ENCODE results near the gene MAD1L1. TPM values are rescaled to one million over a fixed set of nuclear protein-coding genes. Genes with fewer than 3 reads are reported as not detected.

Gene MAD1L1
- total and polyA plus RNA-seq, 2 of the 4 experiments (the other 2 are of a cell fraction): 29.0 to 40.9 TPM

- Histone ChIP-seq H4K20me1 (ENCODE audit: insufficient read depth, low read length) (peaks cover 6% of the 10 kb centered on the region; the same call in 1 of the 2 replicates), H3K9ac (ENCODE audit: low read depth, low read length) (no peak overlapping the region), H3K9me3 (ENCODE audit: control insufficient read depth, insufficient read depth, low read length) (no peaks in the 10 kb centered on the region), H3K27ac (ENCODE audit: insufficient read depth, low read length) (no peak overlapping the region), H2AK5ac (ENCODE audit: low read depth, low read length) (no peak overlapping the region), H2BK20ac (ENCODE audit: low read depth, low read length) (no peak overlapping the region), H2BK15ac (ENCODE audit: low read depth, low read length) (no peak overlapping the region), H3K18ac (ENCODE audit: low read depth, low read length) (no peak overlapping the region), H3K23ac (ENCODE audit: low read depth, low read length) (no peak overlapping the region), H3K14ac (replicated peaks; ENCODE audit: low read depth, low read length) (no peak overlapping the region), H3K79me1 (ENCODE audit: low read depth in 1 of 2, low read length in 2 of 2) (peaks cover 0 to 17% of the 10 kb centered on the region in 2 experiments), H3K4me3 (ENCODE audit: insufficient read depth, low read depth, low read length) (no peak overlapping the region), H2BK5ac (ENCODE audit: low read depth, low read length, poor library complexity, severe bottlenecking) (no peak overlapping the region), H3K36me3 (ENCODE audit: control insufficient read depth, insufficient read depth, low read length) (peaks cover 30% of the 10 kb centered on the region), H2AK9ac (replicated peaks; ENCODE audit: low read depth, low read length, poor library complexity) (no peak overlapping the region), H2AFZ (replicated peaks; ENCODE audit: low read length, poor library complexity) (no peak overlapping the region), H2BK120ac (ENCODE audit: low read depth, low read length) (no peak overlapping the region), H3K27me3 (ENCODE audit: control insufficient read depth, insufficient read depth, low read length) (no peaks in the 10 kb centered on the region), H3K9me1 (ENCODE audit: insufficient read depth, low read length) (peaks cover 15% of the 10 kb centered on the region), H4K5ac (ENCODE audit: low read depth, low read length) (no peak overlapping the region), H4K91ac (ENCODE audit: insufficient read depth, low read depth, low read length) (no peak overlapping the region), H4K8ac (ENCODE audit: low read depth in 2 of 2, low read length in 2 of 2) (no peak overlapping the region), H3K4me1 (ENCODE audit: control insufficient read depth, insufficient read depth, low read length) (peaks cover 15% of the 10 kb centered on the region), H3K4ac (ENCODE audit: low read depth, low read length) (no peak overlapping the region), H3K4me2 (ENCODE audit: low read depth, low read length) (no peak overlapping the region), H3K56ac (ENCODE audit: extremely low read depth, insufficient read depth, low read length) (no peak overlapping the region)
- no TSS peak for BruUV-seq (replicated peaks)
- dilution Hi-C loops (cut with HindIII; ENCODE audit: low sequenced_read_pairs, unreplicated experiment) (no loop called here), in situ Hi-C loops (cut with MboI; ENCODE audit: low sequenced_read_pairs) (loop anchor here (10.0 kb wide), 1 partner anchor 634 kb away; the partner anchor contains the start of gene PSMG3), intact Hi-C loops (cut with micrococcal nuclease) (loop anchor here (1.0 to 10.0 kb wide), 3 partner anchors 104 to 629 kb away; no protein-coding TSS in a partner anchor)
- ChIA-PET POLR2A (ENCODE audit: unreplicated experiment) (no interaction called here), CTCF (no interaction called here)
- WGBS, 2 experiments (ENCODE audit: extremely low coverage in 2 of 2, insufficient read length in 1 of 2): 78% methylated on average over 15 of the region's 16 CpGs; no CpG with 5 or more reads in 1 of the 2 experiments
- no peak for DNase-seq
- ATAC-seq (ENCODE audit: low read depth): no peak
- TF ChIP-seq POLR2A (IDR thresholded peaks at IDR 0.05; ENCODE audit: low read depth, low read length) (no peak), FOS (IDR thresholded peaks at IDR 0.05; ENCODE audit: low read depth, low read length) (no peak), CHD1 (IDR thresholded peaks at IDR 0.05; ENCODE audit: low read depth, low read length) (no peak), CTCF (conservative IDR thresholded peaks at IDR 0.05; ENCODE audit: low read depth, low read length) (no peak), RCOR1 (IDR thresholded peaks at IDR 0.05; ENCODE audit: insufficient replicate concordance, low read length) (no peak), SMC3 (IDR thresholded peaks at IDR 0.05; ENCODE audit: low read depth, low read length) (no peak), MAZ (IDR thresholded peaks at IDR 0.05; ENCODE audit: borderline replicate concordance, low read depth, low read length) (no peak), RAD21 (IDR thresholded peaks at IDR 0.05; ENCODE audit: low read length) (no peak), NFE2L2 (IDR thresholded peaks at IDR 0.05; ENCODE audit: low read depth, low read length) (no peak), CEBPB (IDR thresholded peaks at IDR 0.05; ENCODE audit: low read depth, low read length) (no peak), MAFK (IDR thresholded peaks at IDR 0.05; ENCODE audit: low read depth, low read length) (no peak), RFX5 (IDR thresholded peaks at IDR 0.05; ENCODE audit: low read depth, low read length) (no peak), MXI1 (IDR thresholded peaks at IDR 0.05; ENCODE audit: borderline replicate concordance, low read depth, low read length) (no peak), BHLHE40 (IDR thresholded peaks at IDR 0.05; ENCODE audit: low read depth, low read length) (no peak)
- TF ChIP-seq, protein P1, sequence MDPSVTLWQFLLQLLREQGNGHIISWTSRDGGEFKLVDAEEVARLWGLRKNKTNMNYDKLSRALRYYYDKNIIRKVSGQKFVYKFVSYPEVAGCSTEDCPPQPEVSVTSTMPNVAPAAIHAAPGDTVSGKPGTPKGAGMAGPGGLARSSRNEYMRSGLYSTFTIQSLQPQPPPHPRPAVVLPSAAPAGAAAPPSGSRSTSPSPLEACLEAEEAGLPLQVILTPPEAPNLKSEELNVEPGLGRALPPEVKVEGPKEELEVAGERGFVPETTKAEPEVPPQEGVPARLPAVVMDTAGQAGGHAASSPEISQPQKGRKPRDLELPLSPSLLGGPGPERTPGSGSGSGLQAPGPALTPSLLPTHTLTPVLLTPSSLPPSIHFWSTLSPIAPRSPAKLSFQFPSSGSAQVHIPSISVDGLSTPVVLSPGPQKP (IDR thresholded peaks at IDR 0.05; ENCODE audit: borderline replicate concordance, low read depth, low read length): no peak
- TF ChIP-seq, protein P2, sequence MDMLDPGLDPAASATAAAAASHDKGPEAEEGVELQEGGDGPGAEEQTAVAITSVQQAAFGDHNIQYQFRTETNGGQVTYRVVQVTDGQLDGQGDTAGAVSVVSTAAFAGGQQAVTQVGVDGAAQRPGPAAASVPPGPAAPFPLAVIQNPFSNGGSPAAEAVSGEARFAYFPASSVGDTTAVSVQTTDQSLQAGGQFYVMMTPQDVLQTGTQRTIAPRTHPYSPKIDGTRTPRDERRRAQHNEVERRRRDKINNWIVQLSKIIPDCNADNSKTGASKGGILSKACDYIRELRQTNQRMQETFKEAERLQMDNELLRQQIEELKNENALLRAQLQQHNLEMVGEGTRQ (IDR thresholded peaks at IDR 0.05; ENCODE audit: low read depth, low read length): no peak
Measured at GRCh38 chr7:2208712-2209111, 24.0 kb downstream of the MAD1L1 start.
